CD4-positive, alpha-beta T cell treated with Interleukin-17A for 4 hours (primary cell): ENCODE data around the gene MECR.

Source experiments
- DNase-seq: peaks from one replicate; pipeline ENCODE4 v3.0.0-alpha.2; 2020; ENCODE audit warnings: mixed read lengths

The MECR gene

GRCh38 chr1:29230553-29231378 lies at the start of gene MECR:
Gene MECR, minus strand, starts transcription at chr1:29230934. Its CDS starts 28 bp downstream, at chr1:29230906.
- DNase-seq = peak; percentile 93

- DNase-seq = no peak
Observed at GRCh38 chr1:29279951-29280391, 49.2 kb upstream of the MECR start.

GRCh38 chr1:29279406-29279805 lies 48.7 kb upstream of the MECR start:
- DNase-seq = no peak

GRCh38 chr1:29278124-29278523 lies 47.4 kb upstream of the MECR start:
- DNase-seq = no peak

- DNase-seq = no peak
Observed at GRCh38 chr1:29275435-29275834, 44.7 kb upstream of the MECR start.

- DNase-seq = no peak
Observed at GRCh38 chr1:29272147-29272907, 41.6 kb upstream of the MECR start.

GRCh38 chr1:29271724-29272123 lies 41.0 kb upstream of the MECR start:
- no peak for DNase-seq

GRCh38 chr1:29270929-29271521 lies 40.3 kb upstream of the MECR start:
- no peak for DNase-seq

- DNase-seq = no peak
Observed at GRCh38 chr1:29269382-29269781, 38.6 kb upstream of the MECR start.

GRCh38 chr1:29267321-29268070 lies 36.8 kb upstream of the MECR start:
- DNase-seq = no peak

- no peak for DNase-seq
Observed at GRCh38 chr1:29266912-29267311, 36.2 kb upstream of the MECR start.

GRCh38 chr1:29264773-29265389 lies 34.1 kb upstream of the MECR start:
- DNase-seq = no peak

- no peak for DNase-seq
Observed at GRCh38 chr1:29260531-29260930, 29.8 kb upstream of the MECR start.

GRCh38 chr1:29259802-29260441 lies 29.2 kb upstream of the MECR start:
- DNase-seq = peak; percentile 44

GRCh38 chr1:29258976-29259801 lies 28.5 kb upstream of the MECR start:
- no peak for DNase-seq

- no peak for DNase-seq
Observed at GRCh38 chr1:29258189-29258975, 27.6 kb upstream of the MECR start.

- DNase-seq = no peak
Observed at GRCh38 chr1:29256979-29257804, 26.5 kb upstream of the MECR start.

GRCh38 chr1:29256394-29256793 lies 25.7 kb upstream of the MECR start:
- DNase-seq = no peak

- no peak for DNase-seq
Observed at GRCh38 chr1:29255134-29255666, 24.5 kb upstream of the MECR start.
